Measurements from ENCODE around the gene RIMBP3C.

- TF ChIP-seq POLR2AphosphoS5 (IDR thresholded peaks at IDR 0.05; ENCODE audit: low read length): no peak
- no peak for TF ChIP-seq POLR2A (IDR thresholded peaks at IDR 0.05; ENCODE audit: low read depth, low read length)
- no peak for TF ChIP-seq TBL1XR1 (IDR thresholded peaks at IDR 0.05; ENCODE audit: low read depth, low read length)
- TF ChIP-seq CTCF (IDR thresholded peaks at IDR 0.05 in 2 of 3, conservative IDR thresholded peaks at IDR 0.05 in 1 of 3; ENCODE audit: control insufficient read depth in 2 of 3, extremely low read depth in 1 of 3, insufficient read depth in 1 of 3, low read depth in 3 of 3, low read length in 3 of 3): no peak
- TF ChIP-seq YY1 (IDR thresholded peaks at IDR 0.05; ENCODE audit: low read depth, low read length): no peak
- TF ChIP-seq FOXM1 (IDR thresholded peaks at IDR 0.05; ENCODE audit: low read depth, low read length): no peak
- TF ChIP-seq ZNF274 (IDR thresholded peaks at IDR 0.05; ENCODE audit: insufficient read depth, insufficient read length): no peak
- TF ChIP-seq MYC (IDR thresholded peaks at IDR 0.05; ENCODE audit: insufficient read depth, insufficient read length, insufficient replicate concordance, low read length, severe bottlenecking): no peak
- no peak for TF ChIP-seq PAX5 (IDR thresholded peaks at IDR 0.05; ENCODE audit: borderline replicate concordance, low read depth, low read length)
- TF ChIP-seq EZH2 (IDR thresholded peaks at IDR 0.05; ENCODE audit: borderline replicate concordance, control insufficient read depth, low read depth, low read length): no peak
- TF ChIP-seq ZNF207 (IDR thresholded peaks at IDR 0.05; ENCODE audit: borderline replicate concordance): no peak
- no peak for TF ChIP-seq SIN3A (IDR thresholded peaks at IDR 0.05; ENCODE audit: low read depth, low read length)
- TF ChIP-seq, protein P1, sequence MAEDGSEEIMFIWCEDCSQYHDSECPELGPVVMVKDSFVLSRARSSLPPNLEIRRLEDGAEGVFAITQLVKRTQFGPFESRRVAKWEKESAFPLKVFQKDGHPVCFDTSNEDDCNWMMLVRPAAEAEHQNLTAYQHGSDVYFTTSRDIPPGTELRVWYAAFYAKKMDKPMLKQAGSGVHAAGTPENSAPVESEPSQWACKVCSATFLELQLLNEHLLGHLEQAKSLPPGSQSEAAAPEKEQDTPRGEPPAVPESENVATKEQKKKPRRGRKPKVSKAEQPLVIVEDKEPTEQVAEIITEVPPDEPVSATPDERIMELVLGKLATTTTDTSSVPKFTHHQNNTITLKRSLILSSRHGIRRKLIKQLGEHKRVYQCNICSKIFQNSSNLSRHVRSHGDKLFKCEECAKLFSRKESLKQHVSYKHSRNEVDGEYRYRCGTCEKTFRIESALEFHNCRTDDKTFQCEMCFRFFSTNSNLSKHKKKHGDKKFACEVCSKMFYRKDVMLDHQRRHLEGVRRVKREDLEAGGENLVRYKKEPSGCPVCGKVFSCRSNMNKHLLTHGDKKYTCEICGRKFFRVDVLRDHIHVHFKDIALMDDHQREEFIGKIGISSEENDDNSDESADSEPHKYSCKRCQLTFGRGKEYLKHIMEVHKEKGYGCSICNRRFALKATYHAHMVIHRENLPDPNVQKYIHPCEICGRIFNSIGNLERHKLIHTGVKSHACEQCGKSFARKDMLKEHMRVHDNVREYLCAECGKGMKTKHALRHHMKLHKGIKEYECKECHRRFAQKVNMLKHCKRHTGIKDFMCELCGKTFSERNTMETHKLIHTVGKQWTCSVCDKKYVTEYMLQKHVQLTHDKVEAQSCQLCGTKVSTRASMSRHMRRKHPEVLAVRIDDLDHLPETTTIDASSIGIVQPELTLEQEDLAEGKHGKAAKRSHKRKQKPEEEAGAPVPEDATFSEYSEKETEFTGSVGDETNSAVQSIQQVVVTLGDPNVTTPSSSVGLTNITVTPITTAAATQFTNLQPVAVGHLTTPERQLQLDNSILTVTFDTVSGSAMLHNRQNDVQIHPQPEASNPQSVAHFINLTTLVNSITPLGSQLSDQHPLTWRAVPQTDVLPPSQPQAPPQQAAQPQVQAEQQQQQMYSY (CRISPR knock-in tag; IDR thresholded peaks at IDR 0.05): no peak
- no peak for TF ChIP-seq RELA (IDR thresholded peaks at IDR 0.05; ENCODE audit: borderline replicate concordance, partially characterized antibody)
Measured at GRCh38 chr22:21599053-21599893, 48.0 kb upstream of the RIMBP3C start.

Measured in GM12878 (cell line).